T47D (cell line): Measurements from ENCODE around the gene JAK1.
"Not testable (repeated sequence)": the region's sequence is repeated elsewhere in the genome, so short reads cannot be mapped to it uniquely, and the experiment has no call there.

ENCODE experiments used
- DNase-seq, 2 experiments: peaks; one replicate each; pipeline versions ENCODE4 v3.0.0 to v3.0.0-alpha.2; 2011 to 2012; ENCODE audit warnings: low read depth in 1 of 2, low spot score in 1 of 2
- JUND ChIP-seq: IDR thresholded peaks from 2 replicates; pipeline ENCODE4 v1.6.1; 2012; ENCODE audit warnings: low read depth
- in situ Hi-C: cut with HindIII; loops from 2 replicates; pipeline ENCODE4 v1.10.0; 2016; ENCODE audit warnings: low sequenced_read_pairs, low pct_unique_long_range_greater_than_20kb

The JAK1 gene

GRCh38 chr1:64934878-64935275, 31.5 kb downstream of the JAK1 start:
- no peak for DNase-seq
- in situ Hi-C loops, result no loop called here
- no peak for TF ChIP-seq JUND

- TF ChIP-seq JUND, result no peak
- no peak for DNase-seq
- in situ Hi-C loops, result no loop called here
Observed at GRCh38 chr1:64934115-64934877, 32.1 kb downstream of the JAK1 start.

DNA sequence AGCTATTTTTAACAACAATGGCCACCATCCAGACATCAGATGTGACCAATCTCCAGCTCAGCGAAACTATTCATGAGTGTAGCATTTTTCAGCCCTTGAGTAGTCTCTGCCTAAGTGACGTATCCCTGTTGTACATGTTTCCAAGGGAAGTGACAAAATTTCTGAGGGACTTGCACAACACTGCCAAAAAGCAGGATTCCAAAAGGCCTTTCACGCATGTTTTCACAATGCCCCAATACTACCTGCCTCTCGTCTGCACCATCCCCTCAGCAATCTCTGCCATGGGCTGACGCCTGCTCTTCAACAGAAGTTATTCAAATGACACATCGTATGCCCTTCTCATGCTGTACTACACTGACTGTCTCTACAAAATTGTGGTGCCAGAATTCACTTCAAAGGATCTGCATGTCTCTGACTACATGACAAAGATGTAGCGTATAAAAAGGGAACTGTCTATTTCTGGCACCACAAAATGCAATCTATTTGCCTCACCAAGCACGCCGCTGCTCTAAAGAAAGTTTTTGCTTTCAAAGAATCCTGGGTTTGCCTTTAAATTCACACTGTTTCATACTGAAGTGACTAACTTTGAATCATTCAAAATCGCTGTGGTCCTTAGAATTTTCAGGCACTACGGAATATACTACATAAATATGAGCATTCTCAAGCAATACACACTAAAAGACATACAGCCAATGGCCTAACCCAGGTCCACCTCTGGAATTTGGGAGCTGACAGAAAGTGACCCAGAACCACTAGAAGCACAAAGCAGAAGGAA, 32.9 kb downstream of the JAK1 start:
- no peak for TF ChIP-seq JUND
- in situ Hi-C loops, result no loop called here
- no peak for DNase-seq

- DNase-seq, result no peak
- in situ Hi-C loops, result no loop called here
- no peak for TF ChIP-seq JUND
Observed at GRCh38 chr1:64932962-64933295, 33.4 kb downstream of the JAK1 start.

- in situ Hi-C loops, DNase-seq: not testable (repeated sequence)
Observed at GRCh38 chr1:64930640-64931039, 35.7 kb downstream of the JAK1 start.

DNA sequence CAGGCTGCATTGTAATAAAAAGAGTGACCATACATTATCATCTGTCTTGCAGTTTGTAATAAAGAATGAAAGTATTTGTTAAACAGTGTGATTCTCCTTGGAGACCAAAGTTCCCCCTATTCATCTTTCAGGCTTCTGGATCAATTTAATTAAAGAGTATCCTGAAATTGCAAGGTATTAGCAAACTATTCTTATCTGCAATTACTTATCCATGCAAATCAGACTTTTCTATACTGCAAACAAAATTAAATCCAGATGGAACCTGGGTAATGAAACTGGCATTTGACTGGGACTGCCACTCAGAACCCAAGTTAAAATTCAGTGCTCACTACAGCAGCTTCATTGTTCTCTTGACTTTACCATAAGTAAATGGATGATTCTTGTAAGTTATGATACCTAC, 37.1 kb downstream of the JAK1 start:
- TF ChIP-seq JUND, result no peak
- in situ Hi-C loops, result no loop called here
- no peak for DNase-seq

- no peak for DNase-seq
- in situ Hi-C loops, result no loop called here
- TF ChIP-seq JUND, result no peak
Observed at GRCh38 chr1:64928325-64928724, 38.0 kb downstream of the JAK1 start.

DNA sequence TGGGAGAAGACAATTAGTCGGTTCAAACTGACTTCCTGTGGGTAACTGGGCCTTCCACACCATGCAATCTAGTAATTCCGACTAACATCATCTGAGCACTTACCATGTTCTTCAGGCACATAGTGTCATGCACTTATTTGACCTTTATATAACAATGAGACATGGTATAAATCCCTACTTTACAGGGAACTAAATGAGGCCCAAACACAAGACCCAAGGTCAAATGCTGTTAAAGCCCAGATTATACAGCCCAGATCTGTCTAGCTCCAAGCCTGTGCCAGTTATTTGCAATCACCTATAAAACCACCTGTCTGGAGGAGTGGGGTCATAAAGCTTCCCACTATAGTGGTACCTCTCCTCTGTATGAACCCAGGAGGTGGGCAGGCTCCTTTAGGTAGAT, 40.8 kb downstream of the JAK1 start:
- TF ChIP-seq JUND, result no peak
- no peak for DNase-seq
- in situ Hi-C loops, result no loop called here

DNA sequence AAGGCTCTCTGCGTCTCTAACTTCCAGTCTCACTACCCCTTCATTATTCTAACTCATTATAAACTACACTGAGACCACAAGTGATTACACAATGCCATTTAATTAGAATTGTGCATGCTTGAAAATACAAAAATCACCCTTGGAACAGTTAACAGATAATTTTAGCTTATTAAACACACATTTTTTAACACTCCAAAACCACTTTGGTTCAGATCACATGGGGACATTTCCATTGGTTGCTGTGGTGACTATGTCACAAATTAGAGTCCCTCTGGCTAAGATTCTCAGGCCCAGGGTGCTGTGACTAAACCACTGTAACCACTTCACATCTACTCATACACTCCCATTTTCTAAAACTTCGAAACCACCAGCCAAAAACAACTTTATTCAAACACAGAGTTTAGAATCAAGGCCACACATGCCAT, 43.0 kb downstream of the JAK1 start:
- TF ChIP-seq JUND, result no peak
- in situ Hi-C loops, result no loop called here
- peak in 1 of 2 experiments; percentile 38 for DNase-seq

DNA sequence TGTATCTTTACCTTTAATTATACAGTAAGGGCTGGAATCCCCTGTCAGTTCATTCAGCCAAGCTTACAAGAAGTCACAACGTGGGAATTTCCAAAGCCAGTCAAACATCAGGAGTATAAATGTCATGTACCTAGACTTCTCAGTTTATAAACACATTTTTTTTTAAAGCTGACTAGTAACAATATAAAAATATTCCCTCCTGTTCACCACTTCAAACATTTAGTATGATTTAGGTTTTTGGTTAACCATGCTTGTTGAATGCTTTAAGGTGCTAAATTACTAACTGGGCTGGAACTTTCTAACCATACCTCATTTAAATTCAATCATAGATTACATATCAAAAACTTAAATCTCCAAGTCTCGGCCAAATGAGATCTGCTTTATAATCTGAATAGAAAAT, 44.0 kb downstream of the JAK1 start:
- TF ChIP-seq JUND, result no peak

GRCh38 chr1:64921771-64922170, 44.6 kb downstream of the JAK1 start:
- in situ Hi-C loops, result no loop called here
- TF ChIP-seq JUND, result no peak
- DNase-seq, result no peak

More for the DNA sequence above, 44.0 kb downstream of the JAK1 start:
- in situ Hi-C loops, result no loop called here
- no peak for DNase-seq

GRCh38 chr1:64920941-64921589, 45.3 kb downstream of the JAK1 start:
- in situ Hi-C loops, result no loop called here

DNA sequence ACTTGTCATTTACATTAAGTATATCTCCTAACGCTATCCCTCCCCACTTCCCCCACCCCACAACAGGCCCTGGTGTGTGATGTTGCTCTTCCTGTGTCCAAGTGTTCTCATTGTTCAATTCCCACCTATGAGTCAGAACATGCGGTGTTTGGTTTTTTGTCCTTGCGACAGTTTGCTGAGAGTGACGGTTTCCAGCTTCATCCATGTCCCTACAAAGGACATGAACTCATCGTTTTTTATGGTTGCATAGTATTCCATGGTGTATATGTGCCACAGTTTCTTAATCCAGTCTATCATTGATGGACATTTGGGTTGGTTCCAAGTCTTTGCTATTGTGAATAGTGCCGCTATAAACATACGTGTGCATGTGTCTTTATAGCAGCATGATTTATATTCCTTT, 47.2 kb downstream of the JAK1 start:
- DNase-seq, in situ Hi-C loops: not testable (repeated sequence)

More at GRCh38 chr1:64920941-64921589, 45.3 kb downstream of the JAK1 start:
- no peak for TF ChIP-seq JUND
- DNase-seq, result no peak
